Stimulated activated CD8-positive, alpha-beta memory T cell treated with anti-CD3 and anti-CD28 coated beads, Interleukin-12 subunit alpha, Interleukin-12 subunit beta, amount 100 ng/mL, for 24 hours (primary cell): ENCODE data around the gene RIPPLY2.
"Not testable (repeated sequence)": the region's sequence is repeated elsewhere in the genome, so short reads cannot be mapped to it uniquely, and the experiment has no call there.

Source experiments
- DNase-seq: peaks from one replicate; pipeline ENCODE4 v3.0.0-alpha.2; 2020; ENCODE audit errors: extremely low read depth

The RIPPLY2 gene

DNA sequence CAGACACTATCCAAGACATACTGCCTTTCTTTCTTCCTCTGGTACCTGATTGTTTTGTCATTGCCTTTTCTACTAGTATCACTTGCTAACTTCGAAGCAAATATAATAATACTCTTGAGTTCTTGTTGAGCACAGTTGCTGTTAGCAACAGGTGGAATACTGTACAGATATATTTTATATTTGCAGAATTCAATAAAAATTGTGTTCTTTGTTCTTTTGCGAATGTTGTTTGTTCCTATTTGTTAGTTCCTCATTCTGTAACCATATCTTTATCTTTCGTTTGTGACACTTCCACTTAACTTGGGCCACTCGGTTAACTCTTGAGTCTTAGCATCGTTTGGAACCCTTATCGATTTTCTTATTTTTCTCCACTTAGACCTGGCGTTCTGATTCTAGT lies 7.2 kb downstream of the RIPPLY2 start:
- no peak for DNase-seq

DNA sequence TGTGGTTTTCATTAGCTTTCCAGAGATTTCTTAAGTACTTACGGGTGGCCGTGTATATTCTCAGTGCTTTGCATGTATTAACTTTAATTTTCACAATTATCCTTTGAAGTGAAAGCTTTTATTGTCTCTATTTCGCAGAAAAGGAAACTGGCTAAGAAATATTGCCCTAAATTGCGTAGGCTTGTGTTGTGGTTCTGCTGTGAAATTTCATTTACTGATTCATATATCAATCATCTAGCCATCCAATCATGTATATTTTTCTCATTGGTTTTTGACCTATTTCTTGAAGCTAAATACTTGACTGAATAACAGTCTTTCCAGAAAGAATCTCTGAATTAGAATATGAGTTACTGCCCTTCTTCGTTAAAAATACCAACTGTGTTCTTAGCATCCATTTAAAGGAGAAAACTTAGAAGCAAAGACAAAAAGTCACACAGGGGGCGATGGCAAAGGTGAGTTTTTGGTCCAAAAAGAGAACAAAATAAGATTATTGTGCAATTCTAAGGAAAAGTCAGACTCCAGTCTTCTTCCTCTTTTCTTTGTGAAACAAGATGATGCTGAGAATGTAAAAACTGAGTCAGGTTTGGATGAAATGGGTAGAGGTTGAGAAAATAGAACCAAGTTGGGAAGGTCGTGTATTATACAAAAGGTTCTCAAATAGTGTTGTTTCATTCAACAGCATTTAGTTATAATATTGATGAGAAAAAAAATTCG lies 7.8 kb downstream of the RIPPLY2 start:
- DNase-seq = no peak

DNA sequence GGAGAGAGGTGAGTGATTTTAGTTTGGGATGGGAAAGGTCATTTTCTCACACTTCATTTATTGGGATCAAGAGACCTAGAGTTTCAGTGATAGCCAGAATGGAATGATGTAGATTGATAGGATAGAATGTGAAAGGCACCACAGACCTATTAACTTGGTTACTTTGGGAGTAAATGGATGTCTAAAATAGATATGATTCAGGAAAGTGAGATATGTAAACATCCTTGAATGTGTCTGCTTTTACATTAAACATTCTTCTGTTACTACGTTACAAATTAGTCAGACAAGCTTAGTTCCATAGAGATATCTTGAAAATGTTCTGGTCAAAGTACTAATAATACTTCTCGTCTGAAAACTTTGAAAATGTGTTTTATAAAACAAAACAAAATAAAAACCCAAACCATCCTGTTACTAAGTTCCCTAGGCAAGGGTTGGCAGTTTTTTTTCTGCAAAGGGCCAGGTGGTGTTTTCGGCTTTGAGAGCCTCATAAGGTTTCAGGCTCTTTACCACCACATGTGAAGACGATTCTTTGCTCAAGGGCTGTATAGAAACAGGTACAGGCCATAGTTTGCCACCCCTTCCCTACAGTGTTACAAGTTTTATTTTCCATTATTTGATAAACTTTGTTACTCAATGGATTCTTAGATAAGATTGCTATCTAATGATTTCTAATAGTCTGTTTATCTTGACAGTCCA lies 9.8 kb downstream of the RIPPLY2 start:
- DNase-seq = no peak

DNA sequence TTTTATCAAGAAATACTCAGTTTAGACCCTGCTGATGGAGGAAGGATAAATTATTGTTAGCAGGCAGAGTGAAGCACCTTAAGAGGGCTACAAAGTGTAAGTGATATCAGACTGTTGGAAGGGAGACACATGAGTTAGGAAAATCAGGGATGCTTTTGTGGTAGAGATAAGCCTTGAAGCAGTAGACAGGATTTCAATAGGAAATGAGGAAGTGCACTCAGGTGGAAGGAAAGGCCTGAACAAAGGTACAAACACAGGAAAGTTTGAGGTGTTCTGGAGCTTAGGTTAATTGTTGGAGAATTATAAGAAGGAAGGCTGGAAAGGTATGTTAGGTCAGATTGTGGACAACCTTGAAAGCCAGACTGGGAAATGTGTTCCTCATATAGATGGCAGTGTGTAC lies 13.9 kb downstream of the RIPPLY2 start:
- no peak for DNase-seq

DNA sequence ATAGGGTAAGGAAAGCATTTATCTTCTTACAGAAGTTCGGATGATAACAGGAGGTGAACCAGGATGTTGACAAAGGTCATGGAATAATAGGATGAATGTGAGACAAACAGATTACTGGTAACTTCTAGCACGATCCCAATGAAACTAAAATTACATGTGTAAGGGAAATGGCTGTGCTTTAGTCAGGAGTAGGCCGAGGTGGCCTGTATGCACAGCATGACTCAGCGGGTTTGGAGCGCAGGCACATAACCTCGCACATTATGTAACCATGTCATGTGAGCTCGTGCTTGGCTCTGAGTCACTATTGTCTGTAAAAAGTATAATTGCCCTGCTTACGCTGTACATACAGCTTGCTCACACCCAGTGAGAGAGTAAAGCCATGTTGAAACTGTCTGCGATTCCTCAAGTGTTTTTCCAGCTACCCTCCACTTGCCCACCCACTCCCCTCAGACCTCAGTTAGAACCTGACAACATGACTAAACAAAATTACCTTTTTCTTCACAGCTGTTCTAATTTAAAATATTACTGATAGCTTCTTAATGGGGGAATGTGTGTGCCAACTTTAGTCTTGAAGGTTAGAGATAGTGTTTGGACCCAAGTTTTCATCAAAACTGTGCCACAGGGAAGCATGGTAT lies 14.5 kb downstream of the RIPPLY2 start:
- DNase-seq = no peak

DNA sequence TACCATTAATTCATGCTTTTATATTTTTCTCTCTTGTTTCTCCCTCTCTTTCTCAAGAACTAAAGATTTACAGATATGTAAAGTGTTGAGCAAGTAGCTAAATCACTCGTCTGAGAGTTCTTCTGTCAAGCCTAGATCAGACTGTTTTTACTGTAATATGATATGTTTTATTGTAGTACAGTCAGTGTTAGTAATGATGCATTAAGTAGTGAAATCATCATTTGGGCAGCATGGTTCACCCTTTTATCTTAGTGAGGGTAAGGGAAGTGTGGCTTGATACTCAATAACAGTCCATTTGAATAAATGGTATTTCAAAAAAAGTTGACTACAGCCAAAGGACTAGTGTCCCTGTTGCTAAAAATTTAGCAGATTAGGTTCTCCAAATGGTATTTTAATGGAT lies 15.5 kb downstream of the RIPPLY2 start:
- DNase-seq = no peak

DNA sequence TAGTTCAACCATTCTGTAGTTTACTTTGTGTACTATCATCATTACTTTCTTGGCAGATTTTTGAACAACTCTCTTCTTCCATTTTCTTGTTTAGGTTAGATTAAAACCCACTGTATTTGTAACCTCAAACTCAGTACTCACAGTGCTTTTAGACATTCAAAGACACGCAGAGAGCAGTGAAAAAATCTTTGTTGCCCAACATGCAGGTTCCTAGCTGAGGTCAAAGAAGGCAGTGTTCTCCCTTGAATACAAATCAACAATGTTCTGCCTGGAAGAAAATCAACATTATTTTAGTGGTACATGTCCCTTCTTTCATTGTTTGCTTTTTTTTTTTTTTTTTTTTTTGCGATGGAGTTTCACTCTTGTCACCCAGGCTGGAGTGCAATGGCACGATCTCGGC lies 17.5 kb downstream of the RIPPLY2 start:
- DNase-seq = no peak

DNA sequence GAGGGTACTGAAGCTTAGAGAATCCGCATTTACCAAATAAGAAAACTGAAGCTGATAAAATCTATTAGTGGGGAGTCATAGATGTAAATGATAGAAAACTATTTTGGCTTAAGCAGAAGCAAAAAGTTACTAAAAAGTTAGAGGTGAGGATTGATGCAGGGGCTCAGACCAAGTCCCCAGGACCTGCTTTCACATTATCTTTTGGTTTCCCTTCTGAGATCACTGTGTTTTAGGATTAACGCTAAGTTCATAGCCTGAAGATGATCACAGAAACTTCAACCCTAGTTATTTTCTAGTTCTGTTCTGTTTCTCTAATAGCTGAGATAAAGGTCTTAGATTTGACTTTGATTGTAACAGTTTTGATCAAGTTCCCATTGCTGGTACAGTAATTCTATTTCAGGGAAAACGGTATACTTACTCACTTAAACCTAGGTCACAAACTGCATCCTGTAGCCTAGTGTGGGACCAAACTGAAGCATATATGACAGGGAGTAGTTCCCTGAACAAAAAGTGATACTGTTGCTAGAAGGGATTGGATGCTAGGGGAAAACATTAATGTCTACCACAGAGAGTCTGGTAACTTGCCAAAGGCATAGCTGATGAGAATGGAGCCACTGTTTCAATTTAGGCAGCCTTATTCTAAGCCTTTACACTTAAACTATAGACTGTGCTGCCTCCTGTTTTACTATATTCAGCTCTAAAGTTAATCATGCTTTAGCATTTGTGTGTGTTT lies 19.4 kb downstream of the RIPPLY2 start:
- no peak for DNase-seq

DNA sequence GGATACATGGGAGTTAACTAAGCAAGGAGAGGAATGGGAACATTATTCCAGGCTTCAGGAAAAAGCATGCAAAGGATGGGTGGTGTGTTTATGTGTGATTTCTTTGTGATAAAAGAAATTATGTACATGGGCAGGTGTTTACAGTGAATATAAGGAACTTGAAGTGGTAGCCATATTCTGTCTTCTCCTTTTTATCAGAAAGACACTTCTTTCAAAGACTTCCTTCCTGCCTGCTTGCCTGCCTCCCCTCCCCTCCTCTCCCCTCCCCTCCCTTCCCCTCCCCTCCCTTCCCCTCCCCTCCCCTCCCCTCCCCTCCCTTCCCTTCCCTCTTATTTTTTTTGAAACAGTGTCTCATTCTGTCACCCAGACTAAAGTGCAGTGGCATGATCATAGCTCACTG lies 20.7 kb downstream of the RIPPLY2 start:
- no peak for DNase-seq

DNA sequence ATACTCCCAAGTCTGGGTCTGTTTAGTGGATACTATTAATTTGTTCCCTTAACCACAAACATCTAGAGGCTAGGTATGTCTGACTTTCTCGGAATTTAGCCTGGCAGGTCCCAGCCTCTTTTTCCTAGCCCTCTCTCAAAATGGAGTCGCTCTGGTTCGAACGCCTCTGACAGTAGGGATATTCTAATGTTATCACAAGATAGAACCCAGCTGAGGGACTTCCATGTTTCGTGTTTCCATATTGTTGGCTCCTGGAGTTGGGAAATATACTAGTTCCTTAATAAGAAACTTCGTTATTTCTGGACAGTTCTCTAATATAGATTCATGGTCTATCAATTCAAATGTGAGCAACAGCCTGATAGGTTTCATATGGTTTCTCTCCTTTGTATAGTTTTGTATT lies 22.7 kb downstream of the RIPPLY2 start:
- no peak for DNase-seq

DNA sequence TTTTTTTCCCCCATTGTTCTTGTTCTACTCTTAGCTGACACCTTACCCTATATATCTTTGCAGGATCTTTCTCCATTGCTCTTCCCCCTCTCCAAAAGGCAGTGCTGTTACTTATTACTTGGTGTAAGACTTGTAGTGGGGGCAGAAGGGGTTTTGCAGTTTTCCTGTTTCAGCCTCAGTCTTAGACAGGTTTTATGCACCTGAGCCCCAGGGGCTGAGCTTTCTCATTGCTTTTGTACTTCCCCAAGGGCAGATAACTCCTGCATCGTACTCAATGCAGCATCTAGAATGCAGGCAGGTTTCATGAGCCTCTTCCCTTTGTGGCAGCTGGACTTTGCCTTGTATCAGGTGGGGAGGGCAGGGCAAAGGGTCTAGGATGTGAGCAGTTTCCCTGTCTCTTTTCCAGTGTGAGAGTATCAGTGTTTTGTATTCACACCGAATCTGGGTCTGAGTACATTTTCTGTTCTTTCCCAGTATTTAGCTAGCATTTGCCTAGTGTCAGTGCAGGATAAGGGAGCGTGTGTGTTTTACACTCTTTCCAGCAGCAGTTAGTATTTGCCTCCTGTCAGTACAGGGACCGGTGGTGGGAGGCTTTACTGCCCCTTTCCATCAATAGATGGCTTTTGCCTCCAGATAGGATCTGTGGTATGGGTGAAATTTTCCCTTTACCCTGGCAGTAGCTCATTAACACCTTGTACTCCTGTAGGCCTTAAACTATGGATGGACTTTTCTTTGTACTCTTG lies 25.9 kb downstream of the RIPPLY2 start:
- DNase-seq = no peak

DNA sequence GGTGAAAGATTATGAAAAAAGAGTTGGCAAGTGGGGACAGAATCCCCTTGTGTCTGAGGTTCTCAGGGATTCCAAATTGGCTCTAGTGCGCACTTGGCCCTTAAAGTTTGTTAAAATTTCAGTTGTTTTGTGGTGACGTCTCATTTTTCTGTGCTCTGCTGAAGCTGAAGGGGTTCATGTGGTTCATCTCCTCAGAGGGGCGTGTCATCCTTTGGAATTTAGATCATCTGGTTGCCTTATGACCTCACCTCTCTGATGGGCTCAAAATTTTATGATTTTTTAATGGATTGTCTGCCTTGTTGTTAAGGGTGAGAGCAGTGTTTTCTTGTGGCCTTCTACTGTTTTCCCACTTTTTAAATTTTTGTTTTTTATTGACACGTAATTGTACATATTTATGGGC lies 26.6 kb downstream of the RIPPLY2 start:
- DNase-seq = no peak

DNA sequence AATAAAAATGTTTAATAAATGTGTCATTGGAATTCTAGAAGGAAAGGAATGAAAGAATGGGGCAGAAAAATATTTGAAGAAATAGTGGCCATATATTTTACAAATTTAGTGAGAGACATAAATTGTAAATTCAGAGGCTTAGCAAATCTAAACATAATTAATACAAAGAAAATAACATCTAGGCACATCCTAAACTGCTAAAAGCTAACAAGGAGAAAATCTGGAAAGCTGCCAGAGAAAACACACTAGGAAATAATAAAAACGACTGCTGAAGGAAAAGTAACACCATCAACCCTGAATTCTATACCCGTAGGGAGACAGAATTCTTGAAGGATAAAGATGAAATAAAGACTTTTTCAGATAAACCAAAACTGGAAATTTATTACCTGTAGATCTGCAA lies 30.1 kb downstream of the RIPPLY2 start:
- DNase-seq = no peak

DNA sequence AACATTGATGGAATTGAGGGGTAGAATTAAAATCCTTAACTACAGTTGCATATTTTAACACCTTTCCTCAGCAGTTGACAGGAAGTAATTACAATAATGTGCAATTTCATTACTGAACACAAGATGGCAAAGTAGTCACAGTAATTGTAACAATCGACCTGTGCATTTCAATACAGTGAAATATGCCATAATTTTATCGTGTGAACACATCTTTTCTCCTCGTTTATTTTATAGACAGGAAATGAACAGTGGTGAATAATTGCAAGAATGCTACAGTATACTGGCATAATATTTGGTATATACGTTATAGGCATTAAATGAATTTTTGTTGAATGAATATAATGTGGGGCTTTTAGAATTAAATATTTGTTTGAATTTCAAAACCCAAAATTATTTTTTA lies 31.4 kb downstream of the RIPPLY2 start:
- DNase-seq = no peak

DNA sequence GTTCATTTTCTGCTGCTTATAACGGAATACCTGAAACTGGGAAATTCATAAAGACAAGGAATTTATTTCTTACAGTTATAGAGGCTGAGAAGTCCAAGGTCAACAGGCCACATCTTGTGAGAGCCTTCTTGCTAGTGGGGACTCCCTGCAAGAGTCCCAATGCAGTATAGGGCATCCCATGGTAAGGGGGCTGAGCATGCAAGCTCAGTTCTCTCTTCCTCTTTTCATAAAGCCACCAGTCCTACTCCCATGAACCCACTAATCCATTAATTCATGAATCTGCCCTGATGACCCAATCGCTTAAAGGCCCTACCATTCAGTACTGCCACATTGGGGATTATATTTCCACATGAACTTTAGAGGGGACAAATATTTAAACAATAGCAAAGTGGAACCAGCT lies 32.8 kb downstream of the RIPPLY2 start:
- no peak for DNase-seq

DNA sequence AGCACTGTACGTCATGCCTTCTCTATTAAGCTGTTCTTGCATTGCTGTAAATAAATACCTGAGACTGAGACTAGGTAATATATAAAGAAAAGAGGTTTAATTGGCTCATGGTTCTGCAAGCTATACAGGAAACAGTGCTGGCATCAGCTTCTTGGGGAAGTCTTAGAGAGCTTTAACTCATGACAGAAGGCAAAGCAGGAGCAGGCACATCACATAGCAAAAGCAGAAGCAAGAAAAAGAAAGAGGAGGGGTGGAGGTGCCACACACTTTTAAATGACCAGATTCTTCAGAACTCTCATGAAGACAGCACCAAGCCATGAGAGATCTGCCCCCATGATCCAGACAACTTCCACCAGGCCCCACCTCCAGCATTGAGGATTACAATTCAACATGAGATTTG lies 36.5 kb downstream of the RIPPLY2 start:
- DNase-seq = no peak

DNA sequence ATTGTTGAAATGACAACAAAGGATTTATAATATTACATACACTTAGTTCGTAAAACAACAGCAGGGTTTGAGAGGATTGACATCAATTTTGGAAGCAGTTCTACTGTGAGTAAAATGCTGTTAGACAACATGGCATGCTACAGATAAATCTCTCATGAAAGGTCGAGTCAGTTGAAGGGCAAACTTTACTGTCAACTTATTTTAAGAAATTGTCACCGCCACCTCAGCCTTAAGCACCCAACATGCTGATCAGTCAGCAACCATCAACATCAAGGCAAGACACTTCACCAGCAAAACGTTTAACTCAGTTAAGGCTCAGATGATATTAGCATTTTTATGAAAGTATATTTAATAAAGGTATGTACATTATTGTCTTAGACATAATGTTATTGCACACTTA lies 37.4 kb downstream of the RIPPLY2 start:
- DNase-seq = no peak

DNA sequence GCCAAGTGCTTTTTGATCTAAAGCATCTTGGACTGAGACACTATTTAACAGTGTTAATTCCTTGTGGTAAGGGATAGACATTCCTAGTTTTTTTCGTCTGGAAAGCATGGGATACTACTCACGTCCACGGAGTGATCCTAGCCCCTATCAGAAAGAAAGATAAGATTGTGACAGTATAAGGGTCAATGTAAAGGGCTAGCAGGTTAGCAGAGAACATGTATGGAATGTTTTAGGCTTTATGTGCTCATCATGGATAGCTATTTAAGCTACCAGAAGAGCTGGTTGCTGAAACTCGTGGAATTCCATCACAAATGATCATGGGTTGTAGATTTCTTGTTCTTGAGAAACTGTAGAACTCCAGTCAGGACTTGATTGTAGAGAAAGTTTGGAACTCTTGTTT lies 38.4 kb downstream of the RIPPLY2 start:
- no peak for DNase-seq

DNA sequence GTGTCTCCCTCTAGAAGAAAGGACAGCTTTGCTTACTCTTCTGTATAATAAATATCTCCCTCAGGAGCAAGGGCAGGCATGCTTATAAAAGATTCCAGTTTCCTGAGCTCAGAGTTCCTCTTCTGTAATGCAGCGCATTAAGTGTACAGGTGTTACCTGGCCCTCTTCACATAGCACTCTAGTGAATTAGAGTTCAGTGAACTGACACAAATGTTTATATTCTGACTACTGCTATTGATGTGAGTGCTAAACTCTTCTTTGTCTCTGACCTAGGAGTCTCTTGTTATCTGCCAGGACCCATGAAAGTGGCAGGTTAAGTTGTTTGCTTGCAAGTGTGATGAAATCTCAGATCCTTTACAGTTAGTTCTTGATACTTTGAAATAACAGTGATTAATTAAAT lies 39.9 kb downstream of the RIPPLY2 start:
- DNase-seq = no peak

DNA sequence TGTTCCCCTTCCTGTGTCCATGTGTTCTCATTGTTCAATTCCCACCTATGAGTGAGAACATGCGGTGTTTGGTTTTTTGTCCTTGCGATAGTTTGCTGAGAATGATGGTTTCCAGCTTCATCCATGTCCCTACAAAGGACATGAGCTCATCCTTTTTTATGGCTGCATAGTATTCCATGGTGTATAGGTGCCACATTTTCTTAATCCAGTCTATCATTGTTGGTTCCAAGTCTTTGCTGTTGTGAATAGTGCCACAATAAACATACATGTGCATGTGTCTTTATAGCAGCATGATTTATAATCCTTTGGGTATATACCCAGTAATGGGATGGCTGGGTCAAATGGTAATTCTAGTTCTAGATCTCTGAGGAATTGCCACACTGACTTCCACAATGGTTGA lies 43.9 kb downstream of the RIPPLY2 start:
- not testable (repeated sequence) for DNase-seq

DNA sequence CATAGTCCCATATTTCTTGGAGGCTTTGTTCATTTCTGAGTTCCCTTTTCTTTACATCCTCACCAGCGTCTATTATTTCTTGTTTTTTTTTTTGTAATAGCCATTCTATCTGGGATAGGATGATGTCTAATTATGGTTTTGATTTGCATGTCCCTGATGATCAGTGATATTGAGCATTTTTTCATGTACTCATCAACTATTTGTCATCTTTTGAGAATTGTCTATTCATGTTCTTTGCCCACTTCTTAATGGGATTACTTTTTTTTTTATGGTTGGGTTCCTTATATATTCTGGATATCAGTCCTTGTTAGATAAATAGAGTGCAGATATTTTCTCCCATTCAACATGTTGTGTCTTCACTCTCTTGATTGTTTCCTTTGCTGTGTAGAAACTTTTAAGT lies 48.5 kb downstream of the RIPPLY2 start:
- DNase-seq = no peak

DNA sequence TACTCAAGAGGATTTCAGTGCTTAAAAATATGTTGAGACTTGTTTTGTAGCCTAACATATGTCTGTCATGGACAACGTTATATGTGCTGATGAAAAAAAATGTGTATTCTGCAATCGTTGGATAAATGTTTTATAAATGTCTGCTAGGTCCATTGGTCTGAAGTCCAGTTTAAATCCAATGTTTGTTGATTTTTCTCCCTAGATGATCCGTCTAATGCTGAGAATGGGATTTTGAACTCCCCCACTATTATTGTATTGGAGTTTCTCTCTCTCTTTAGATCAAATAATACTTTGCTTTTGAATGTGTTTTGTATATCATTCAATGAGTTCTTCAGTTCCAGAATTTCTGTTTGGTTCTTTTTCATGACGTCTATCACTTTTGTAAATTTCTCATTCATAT lies 51.2 kb downstream of the RIPPLY2 start:
- DNase-seq = no peak
